ENCODE results near the gene ATAD3C. TPM values are rescaled to one million over a fixed set of nuclear protein-coding genes. Genes with fewer than 3 reads are reported as not detected.
A peak's percentile ranks its signal among the peaks of the same experiment; 100 is the strongest.

ATAD3C gene
- polyA plus RNA-seq, 1 of the 3 experiments (the other 2 are of a cell fraction), result 0.38 TPM

DNA sequence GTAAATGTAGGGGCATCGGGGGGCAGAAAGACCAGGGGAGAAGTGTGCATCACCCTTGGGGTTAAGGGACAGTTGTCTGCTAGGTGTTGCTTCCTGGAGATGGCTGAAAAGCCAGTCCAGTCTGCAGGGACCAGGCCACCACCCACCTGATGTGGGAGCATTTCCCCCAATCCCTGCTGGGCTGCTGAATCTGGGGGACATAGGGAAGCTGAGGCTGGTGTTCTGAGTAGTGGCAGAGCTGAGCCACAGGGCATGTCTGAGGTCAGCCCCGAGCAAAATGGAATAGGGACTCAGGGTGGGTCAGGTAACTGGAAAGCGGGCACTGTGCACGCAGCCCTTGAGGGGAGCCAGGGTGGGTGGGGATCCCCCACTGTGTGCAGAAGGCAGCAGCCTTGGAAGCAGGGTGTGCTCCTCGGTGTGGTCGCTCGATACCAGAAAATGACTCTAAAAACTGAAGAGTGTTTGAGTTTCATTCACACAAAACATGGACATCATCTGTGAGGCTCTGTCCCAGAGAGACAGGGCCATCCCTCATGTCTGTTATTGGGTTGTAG lies 48.0 kb upstream of the ATAD3C start:
- DNase-seq, result no peak
- ChIA-PET CTCF (interaction anchor here (0.6 to 1.9 kb wide), 7 partner anchors 10 to 27 kb away, joined by 3 to 8 read pairs (median 4); partner anchors contain the start of gene AURKAIP1), POLR2A (interaction anchor here (1.3 kb wide), 2 partner anchors 26 to 138 kb away, joined by 3 read pairs; partner anchors contain the start of gene AURKAIP1)
- Histone ChIP-seq H3K9me3 (no peaks in the 10 kb centered on the region), H3F3A (replicated peaks; ENCODE audit: insufficient read depth) (peaks cover 30% of the 10 kb centered on the region), H4K20me1 (ENCODE audit: insufficient read depth) (no peaks in the 10 kb centered on the region), H3K4me3 (ENCODE audit: low read depth in 2 of 2, low read length in 1 of 2) (peak overlapping the region in 1 of 2 experiments; percentile 16; a peak in 1 of 4 replicates), H3K9me2 (no peaks in the 10 kb centered on the region), H3K9ac (no peak overlapping the region), H3K79me2 (ENCODE audit: insufficient read depth) (peaks cover 89% of the 10 kb centered on the region), H3K36me3 (replicated peaks in 1 of 2; ENCODE audit: control insufficient read depth in 1 of 2, insufficient read depth in 2 of 2, low read length in 1 of 2) (peaks cover 28 to 36% of the 10 kb centered on the region in 2 experiments), H3K4me2 (no peak overlapping the region), H3K4me1 (ENCODE audit: control insufficient read depth in 1 of 2, insufficient read depth in 2 of 2, low read depth in 1 of 2, low read length in 1 of 2) (peaks cover 12 to 34% of the 10 kb centered on the region in 2 experiments; a peak in 3 of 4 replicates), H3K27ac (ENCODE audit: low read depth in 2 of 2, low read length in 1 of 2) (peak overlapping the region in 1 of 2 experiments; percentile 27; a peak in 1 of 4 replicates), H2AFZ (ENCODE audit: low read depth) (no peak overlapping the region), H3K27me3 (ENCODE audit: insufficient read depth) (no peaks in the 10 kb centered on the region)
- 80% methylated on average over 6 of the region's 7 CpGs for WGBS (ENCODE audit: low lambda C conversion rate)
- TF ChIP-seq NFIC (IDR thresholded peaks at IDR 0.05; ENCODE audit: borderline replicate concordance), result no peak
- no peak for TF ChIP-seq ELF1 (IDR thresholded peaks at IDR 0.05)
- no peak for TF ChIP-seq FOXJ3 (CRISPR knock-in tag; IDR thresholded peaks at IDR 0.05)
- no peak for TF ChIP-seq CHD2 (IDR thresholded peaks at IDR 0.05; ENCODE audit: low read length, partially characterized antibody)
- TF ChIP-seq MXI1 (IDR thresholded peaks at IDR 0.05; ENCODE audit: low read depth, low read length), result no peak
- TF ChIP-seq GABPA (IDR thresholded peaks at IDR 0.05; ENCODE audit: low read depth), result no peak
- TF ChIP-seq NRF1 (IDR thresholded peaks at IDR 0.05; ENCODE audit: low read depth, low read length), result no peak
- TF ChIP-seq TAF1 (IDR thresholded peaks at IDR 0.05; ENCODE audit: borderline replicate concordance, low read depth, low read length), result no peak
- TF ChIP-seq EZH2phosphoT487 (IDR thresholded peaks at IDR 0.05; ENCODE audit: borderline replicate concordance, low read depth), result no peak
- TF ChIP-seq, protein P1, sequence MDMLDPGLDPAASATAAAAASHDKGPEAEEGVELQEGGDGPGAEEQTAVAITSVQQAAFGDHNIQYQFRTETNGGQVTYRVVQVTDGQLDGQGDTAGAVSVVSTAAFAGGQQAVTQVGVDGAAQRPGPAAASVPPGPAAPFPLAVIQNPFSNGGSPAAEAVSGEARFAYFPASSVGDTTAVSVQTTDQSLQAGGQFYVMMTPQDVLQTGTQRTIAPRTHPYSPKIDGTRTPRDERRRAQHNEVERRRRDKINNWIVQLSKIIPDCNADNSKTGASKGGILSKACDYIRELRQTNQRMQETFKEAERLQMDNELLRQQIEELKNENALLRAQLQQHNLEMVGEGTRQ (IDR thresholded peaks at IDR 0.05; ENCODE audit: borderline replicate concordance, low read depth, low read length), result no peak
- TF ChIP-seq, protein P2, sequence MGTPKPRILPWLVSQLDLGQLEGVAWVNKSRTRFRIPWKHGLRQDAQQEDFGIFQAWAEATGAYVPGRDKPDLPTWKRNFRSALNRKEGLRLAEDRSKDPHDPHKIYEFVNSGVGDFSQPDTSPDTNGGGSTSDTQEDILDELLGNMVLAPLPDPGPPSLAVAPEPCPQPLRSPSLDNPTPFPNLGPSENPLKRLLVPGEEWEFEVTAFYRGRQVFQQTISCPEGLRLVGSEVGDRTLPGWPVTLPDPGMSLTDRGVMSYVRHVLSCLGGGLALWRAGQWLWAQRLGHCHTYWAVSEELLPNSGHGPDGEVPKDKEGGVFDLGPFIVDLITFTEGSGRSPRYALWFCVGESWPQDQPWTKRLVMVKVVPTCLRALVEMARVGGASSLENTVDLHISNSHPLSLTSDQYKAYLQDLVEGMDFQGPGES (IDR thresholded peaks at IDR 0.05; ENCODE audit: low read depth, low read length), result no peak
- TF ChIP-seq, protein P3, sequence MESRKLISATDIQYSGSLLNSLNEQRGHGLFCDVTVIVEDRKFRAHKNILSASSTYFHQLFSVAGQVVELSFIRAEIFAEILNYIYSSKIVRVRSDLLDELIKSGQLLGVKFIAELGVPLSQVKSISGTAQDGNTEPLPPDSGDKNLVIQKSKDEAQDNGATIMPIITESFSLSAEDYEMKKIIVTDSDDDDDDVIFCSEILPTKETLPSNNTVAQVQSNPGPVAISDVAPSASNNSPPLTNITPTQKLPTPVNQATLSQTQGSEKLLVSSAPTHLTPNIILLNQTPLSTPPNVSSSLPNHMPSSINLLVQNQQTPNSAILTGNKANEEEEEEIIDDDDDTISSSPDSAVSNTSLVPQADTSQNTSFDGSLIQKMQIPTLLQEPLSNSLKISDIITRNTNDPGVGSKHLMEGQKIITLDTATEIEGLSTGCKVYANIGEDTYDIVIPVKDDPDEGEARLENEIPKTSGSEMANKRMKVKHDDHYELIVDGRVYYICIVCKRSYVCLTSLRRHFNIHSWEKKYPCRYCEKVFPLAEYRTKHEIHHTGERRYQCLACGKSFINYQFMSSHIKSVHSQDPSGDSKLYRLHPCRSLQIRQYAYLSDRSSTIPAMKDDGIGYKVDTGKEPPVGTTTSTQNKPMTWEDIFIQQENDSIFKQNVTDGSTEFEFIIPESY (IDR thresholded peaks at IDR 0.05; ENCODE audit: borderline replicate concordance, low read depth), result no peak
- TF ChIP-seq, protein P4, sequence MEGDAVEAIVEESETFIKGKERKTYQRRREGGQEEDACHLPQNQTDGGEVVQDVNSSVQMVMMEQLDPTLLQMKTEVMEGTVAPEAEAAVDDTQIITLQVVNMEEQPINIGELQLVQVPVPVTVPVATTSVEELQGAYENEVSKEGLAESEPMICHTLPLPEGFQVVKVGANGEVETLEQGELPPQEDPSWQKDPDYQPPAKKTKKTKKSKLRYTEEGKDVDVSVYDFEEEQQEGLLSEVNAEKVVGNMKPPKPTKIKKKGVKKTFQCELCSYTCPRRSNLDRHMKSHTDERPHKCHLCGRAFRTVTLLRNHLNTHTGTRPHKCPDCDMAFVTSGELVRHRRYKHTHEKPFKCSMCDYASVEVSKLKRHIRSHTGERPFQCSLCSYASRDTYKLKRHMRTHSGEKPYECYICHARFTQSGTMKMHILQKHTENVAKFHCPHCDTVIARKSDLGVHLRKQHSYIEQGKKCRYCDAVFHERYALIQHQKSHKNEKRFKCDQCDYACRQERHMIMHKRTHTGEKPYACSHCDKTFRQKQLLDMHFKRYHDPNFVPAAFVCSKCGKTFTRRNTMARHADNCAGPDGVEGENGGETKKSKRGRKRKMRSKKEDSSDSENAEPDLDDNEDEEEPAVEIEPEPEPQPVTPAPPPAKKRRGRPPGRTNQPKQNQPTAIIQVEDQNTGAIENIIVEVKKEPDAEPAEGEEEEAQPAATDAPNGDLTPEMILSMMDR (IDR thresholded peaks at IDR 0.05), result no peak
- TF ChIP-seq, protein P5, sequence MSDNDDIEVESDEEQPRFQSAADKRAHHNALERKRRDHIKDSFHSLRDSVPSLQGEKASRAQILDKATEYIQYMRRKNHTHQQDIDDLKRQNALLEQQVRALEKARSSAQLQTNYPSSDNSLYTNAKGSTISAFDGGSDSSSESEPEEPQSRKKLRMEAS (IDR thresholded peaks at IDR 0.05; ENCODE audit: low read depth), result no peak
- no peak for TF ChIP-seq MEF2A (IDR thresholded peaks at IDR 0.05; ENCODE audit: borderline replicate concordance, low read depth)
- TF ChIP-seq TEAD4 (IDR thresholded peaks at IDR 0.05; ENCODE audit: borderline replicate concordance, insufficient read depth), result no peak
- no peak; the same call in 1 of the 2 replicates for TF ChIP-seq JUND (IDR thresholded peaks at IDR 0.05)

Measured in SK-N-SH (cell line).